ENCODE data around the gene CELF1. TPM values are rescaled to one million over a fixed set of nuclear protein-coding genes. Genes with fewer than 3 reads are reported as not detected.

Gene CELF1
- total RNA-seq, 6 experiments from 2014 or later = 66.3 to 86.5 (median 71.7) TPM

- intact Hi-C loops (cut with DNase I) = no loop called here
- Histone ChIP-seq H3K27me3 (no peaks in the 10 kb centered on the region), H3K4me3 (peak overlapping the region; percentile 7 to 49 (median 42)), H3K9me3 (no peaks in the 10 kb centered on the region), H3K27ac (peak overlapping the region; percentile 53 to 95 (median 88)), H3K36me3 (peaks cover 0 to 3% (median 0%) of the 10 kb centered on the region in 4 donors), H3K4me1 (peaks cover 0 to 71% (median 29%) of the 10 kb centered on the region in 4 donors)
- ATAC-seq = no peak
- TF ChIP-seq CTCF (IDR thresholded peaks at IDR 0.05) (no peak), POLR2A (IDR thresholded peaks at IDR 0.05) (no peak)
- no peak for DNase-seq
- 11% methylated on average over 2 of the region's 2 CpGs for WGBS (ENCODE audit: insufficient coverage, low coverage, low lambda C conversion rate, missing lambda C conversion rate)
These were observed 53.8 kb downstream of the CELF1 start for GRCh38 chr11:47499161-47499560.

- peak; percentile 78 to 90 (median 84) for ATAC-seq
These were observed 54.3 kb downstream of the CELF1 start for GRCh38 chr11:47498584-47499152.

DNA sequence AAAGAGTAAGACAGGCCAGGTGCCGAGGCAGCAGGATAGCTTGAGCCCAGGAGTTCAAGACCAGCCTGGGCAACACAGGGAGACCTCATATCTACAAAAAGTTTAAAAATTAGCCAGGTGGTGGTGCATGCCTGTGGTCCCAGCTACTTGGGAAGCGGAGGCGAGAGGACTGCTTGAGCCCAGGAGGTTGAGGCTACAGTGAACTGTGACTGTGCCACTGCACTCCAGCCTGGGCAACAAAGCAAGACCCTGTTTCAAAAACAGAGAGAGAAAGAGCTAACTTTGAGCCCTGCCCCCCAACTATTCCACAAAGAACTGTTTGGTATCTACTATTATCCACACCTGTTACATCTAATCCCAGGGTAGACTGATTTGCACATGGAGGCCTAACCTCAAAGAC lies 54.8 kb downstream of the CELF1 start:
- TF ChIP-seq CTCF (IDR thresholded peaks at IDR 0.05) = no peak
- TF ChIP-seq POLR2A (IDR thresholded peaks at IDR 0.05) = no peak
- Histone ChIP-seq H3K36me3 (peaks cover 0 to 3% (median 0%) of the 10 kb centered on the region in 4 donors), H3K4me3 (peak overlapping the region in 2 of 3 donors; percentile 29 to 45), H3K4me1 (peaks cover 0 to 77% (median 27%) of the 10 kb centered on the region in 4 donors), H3K9me3 (no peaks in the 10 kb centered on the region), H3K27me3 (no peaks in the 10 kb centered on the region), H3K27ac (peak overlapping the region; percentile 23 to 92 (median 88))
- intact Hi-C loops (cut with DNase I) = no loop called here
- 32% methylated on average over 3 of the region's 3 CpGs for WGBS (ENCODE audit: insufficient coverage, low coverage, low lambda C conversion rate, missing lambda C conversion rate)
- ATAC-seq (peak; percentile 5 to 21 (median 6)), DNase-seq (no peak)

More at GRCh38 chr11:47498584-47499152, 54.3 kb downstream of the CELF1 start:
- TF ChIP-seq POLR2A (IDR thresholded peaks at IDR 0.05) (peak; percentile 12), CTCF (IDR thresholded peaks at IDR 0.05) (peak in 1 of 4 donors; percentile 25)
- no peaks in the 10 kb centered on the region for H3K27me3 ChIP-seq
- H3K4me1 ChIP-seq = peaks cover 0 to 76% (median 29%) of the 10 kb centered on the region in 4 donors
- H3K27ac ChIP-seq = peak overlapping the region; percentile 53 to 95 (median 88)
- H3K36me3 ChIP-seq = peaks cover 0 to 3% (median 0%) of the 10 kb centered on the region in 4 donors
- peak overlapping the region in 2 of 3 donors; percentile 42 to 49 for H3K4me3 ChIP-seq
- intact Hi-C loops (cut with DNase I) = no loop called here
- 26% methylated on average over 4 of the region's 4 CpGs for WGBS (ENCODE audit: insufficient coverage, low coverage, low lambda C conversion rate, missing lambda C conversion rate)
- H3K9me3 ChIP-seq = no peaks in the 10 kb centered on the region
- DNase-seq = peak; percentile 59 to 88 (median 74)

GRCh38 chr11:47496808-47497207 lies 56.1 kb downstream of the CELF1 start:
- Histone ChIP-seq H3K36me3 (no peaks in the 10 kb centered on the region), H3K4me3 (peak overlapping the region in 1 of 3 donors; percentile 45), H3K9me3 (no peaks in the 10 kb centered on the region), H3K27ac (peak overlapping the region in 2 of 3 donors; percentile 88 to 92), H3K27me3 (no peaks in the 10 kb centered on the region), H3K4me1 (peaks cover 0 to 71% (median 26%) of the 10 kb centered on the region in 4 donors)
- DNase-seq (no peak), ATAC-seq (no peak)
- TF ChIP-seq CTCF (IDR thresholded peaks at IDR 0.05) = no peak
- TF ChIP-seq POLR2A (IDR thresholded peaks at IDR 0.05) = no peak
- intact Hi-C loops (cut with DNase I) = no loop called here
